Adrenal gland (tissue), 12 donors: Measurements from ENCODE around the gene NPC2. TPM values are rescaled to one million over a fixed set of nuclear protein-coding genes. Genes with fewer than 3 reads are reported as not detected.

Source experiments
- DNase-seq, 7 donors: peaks; one replicate each; pipeline ENCODE4 v3.0.0-alpha.2; 2019 to 2020
- H3K27ac ChIP-seq, 5 donors: fragments of 200-600 bp; sonication (generic) in 4 of 5; 1 replicate in 3 of 5; 2 replicates in 2 of 5; pipeline versions ENCODE4 v1.5.1 to v1.8.0; 2016 to 2020; ENCODE audit warnings: mild to moderate bottlenecking in 1 of 5
- H3K27me3 ChIP-seq: fragments of 200-600 bp; 2 replicates; pipeline ENCODE4 v1.8.0; 2021
- H3K36me3 ChIP-seq, 2 donors: fragments of 200-600 bp; replicated peaks in 1 of 2; 1 replicate in 1 of 2; 2 replicates in 1 of 2; pipeline versions ENCODE4 v1.5.1 to v1.8.0; 2018 to 2022
- H3K4me1 ChIP-seq, 2 donors: fragments of 200-600 bp; replicated peaks in 1 of 2; 1 replicate in 1 of 2; 2 replicates in 1 of 2; pipeline versions ENCODE4 v1.5.1 to v1.8.0; 2018 to 2021
- H3K4me3 ChIP-seq, 4 donors: fragments of 200-600 bp; sonication (generic) in 3 of 4; one replicate each; pipeline ENCODE4 v1.5.1; 2016 to 2018
- H3K9me3 ChIP-seq, 3 donors: fragments of 200-600 bp; sonication (generic) in 1 of 3; replicated peaks in 1 of 3; 1 replicate in 2 of 3; 2 replicates in 1 of 3; pipeline versions ENCODE4 v1.5.1 to v1.8.0; 2016 to 2021
- CTCF ChIP-seq, 6 experiments: fragments of 450-650 bp in 4 of 6; fragments of 200-600 bp in 2 of 6; sonication (generic) in 1 of 6; IDR thresholded peaks; 1 replicate in 5 of 6; 2 replicates in 1 of 6; pipeline versions ENCODE4 v1.5.1 to v1.8.0; 2016 to 2021; ENCODE audit warnings: antibody characterized with exemption in 6 of 6, mild to moderate bottlenecking in 2 of 6, moderate library complexity in 1 of 6
- POLR2A ChIP-seq, 2 donors: fragments of 450-650 bp; IDR thresholded peaks; one replicate each; pipeline ENCODE4 v1.6.1; 2017; ENCODE audit warnings: antibody characterized with exemption in 2 of 2, mild to moderate bottlenecking in 2 of 2, moderate library complexity in 1 of 2
- WGBS, 4 donors: extraction: QIAGEN DNeasy Blood & Tissue Kit in 2 of 4; methylation state at CpG; one replicate each; pipeline versions ENCODE4 v1.1.5 to v1.1.7; 2013 to 2017; 5-methylcytosine and 5-hydroxymethylcytosine counted together
- intact Hi-C, 2 donors: fragments of 100-400 bp; cut with DNase I; formaldehyde crosslinking; loops; one replicate each; pipeline versions ENCODE4 v1.14.1 to v1.15.0; 2022 to 2023
- polyA plus RNA-seq, 3 donors: library from polyadenylated mRNA; stranded (reverse); fragments of 200-250 nt in 2 of 3; fragments of 350-450 nt in 1 of 3; fragmentation: Illumina TruSeq in 1 of 3; extraction: RNeasy Lipid Tissue Mini Kit (QIAGEN cat#74804) in 1 of 3; gene quantifications; one replicate each; pipeline ENCODE4 v1.2.3, GENCODE V29; 2013 to 2014
- total RNA-seq, 9 donors: library from RNA; depleted of rRNA in 4 of 9; stranded (reverse); fragments of >200 nt in 4 of 9; fragments of 120-200 nt in 1 of 9; fragmentation: NEBNext Ultra II Directional in 1 of 9; extraction: Animal tissue kit (Norgen Biotek cat#: 25700) in 1 of 9; gene quantifications; one replicate each; pipeline versions ENCODE4 v1.1.0 to v1.2.4, GENCODE V29; 2013 to 2023
- donor health status: healthy with polysubstance abuse.
- donor health status: Bipolar disorder and iron deficiency.
- donor health status: DM: yes; HTN: yes; CAD: no.
- donor health status: DM: no; HTN: no; CAD: no.
- donor health status: DM: no; HTN: no; CAD: no.
- donor health status: DM: yes; HTN: yes; CAD: no.

The NPC2 gene
- total and polyA plus RNA-seq, 12 donors: 140 to 1,243 (median 299) TPM

GRCh38 chr14:74533576-74533975, 40.5 kb upstream of the NPC2 start:
- 73 to 82% (median 80%) methylated on average over 7 of the region's 7 CpGs for WGBS, 4 donors
- no peaks in the 10 kb centered on the region for H3K36me3 ChIP-seq
- no peaks in the 10 kb centered on the region for H3K27me3 ChIP-seq
- no peaks in the 10 kb centered on the region for H3K4me1 ChIP-seq
- no peak overlapping the region for H3K4me3 ChIP-seq
- no peak overlapping the region for H3K27ac ChIP-seq
- no peaks in the 10 kb centered on the region for H3K9me3 ChIP-seq
- TF ChIP-seq POLR2A (IDR thresholded peaks at IDR 0.05) (no peak), CTCF (IDR thresholded peaks at IDR 0.05) (no peak)
- no peak for DNase-seq
- intact Hi-C loops: no loop called here

GRCh38 chr14:74532246-74532645, 39.1 kb upstream of the NPC2 start:
- H3K27ac ChIP-seq: no peak overlapping the region
- no peak for TF ChIP-seq POLR2A (IDR thresholded peaks at IDR 0.05)
- no peak overlapping the region for H3K4me3 ChIP-seq
- no peaks in the 10 kb centered on the region for H3K9me3 ChIP-seq
- no peak for DNase-seq
- no peaks in the 10 kb centered on the region for H3K27me3 ChIP-seq
- H3K4me1 ChIP-seq: no peaks in the 10 kb centered on the region
- intact Hi-C loops: no loop called here
- WGBS, 4 donors: 85 to 93% (median 92%) methylated on average over 8 to 10 of the region's 10 CpGs
- H3K36me3 ChIP-seq: no peaks in the 10 kb centered on the region

- no peaks in the 10 kb centered on the region for H3K36me3 ChIP-seq
- H3K4me3 ChIP-seq: no peak overlapping the region
- TF ChIP-seq CTCF (IDR thresholded peaks at IDR 0.05): peak in 4 of 6 experiments; percentile 17 to 42 (median 28)
- TF ChIP-seq POLR2A (IDR thresholded peaks at IDR 0.05): no peak
- no peak overlapping the region for H3K27ac ChIP-seq
- no peaks in the 10 kb centered on the region for H3K27me3 ChIP-seq
- no peaks in the 10 kb centered on the region for H3K9me3 ChIP-seq
- intact Hi-C loops: no loop called here
- 37 to 59% (median 53%) methylated on average over 2 to 5 of the region's 5 CpGs for WGBS, 4 donors
- no peaks in the 10 kb centered on the region for H3K4me1 ChIP-seq
- DNase-seq: peak in 6 of 7 donors; percentile 51 to 62 (median 58)
Observed at GRCh38 chr14:74531467-74531866, 38.4 kb upstream of the NPC2 start.

DNA sequence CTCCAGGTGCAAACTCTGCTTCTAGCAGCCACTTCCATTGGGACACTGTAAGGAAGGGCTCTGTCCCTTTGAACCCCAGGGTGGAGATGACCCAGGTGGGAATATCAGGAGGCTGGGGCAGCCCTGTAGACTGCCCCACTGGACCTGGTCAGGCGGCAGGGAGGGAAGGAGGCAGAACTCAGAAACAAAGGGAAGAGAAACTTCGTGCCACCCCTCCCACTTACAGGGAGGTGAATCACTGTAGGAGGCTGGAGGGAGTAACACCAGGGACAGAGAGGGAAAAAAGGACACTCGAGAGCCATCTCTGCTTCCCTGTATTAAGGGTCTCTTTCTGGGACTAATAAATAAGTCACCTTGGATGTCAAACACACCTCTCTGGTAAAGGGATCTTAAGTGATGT, 37.9 kb upstream of the NPC2 start:
- no peak for DNase-seq
- intact Hi-C loops: no loop called here
- no peak overlapping the region for H3K27ac ChIP-seq
- no peaks in the 10 kb centered on the region for H3K27me3 ChIP-seq
- no peaks in the 10 kb centered on the region for H3K4me1 ChIP-seq
- no peaks in the 10 kb centered on the region for H3K36me3 ChIP-seq
- WGBS, 4 donors: 72 to 90% (median 75%) methylated on average over 3 of the region's 3 CpGs
- H3K4me3 ChIP-seq: no peak overlapping the region
- TF ChIP-seq POLR2A (IDR thresholded peaks at IDR 0.05) (no peak), CTCF (IDR thresholded peaks at IDR 0.05) (no peak)
- H3K9me3 ChIP-seq: no peaks in the 10 kb centered on the region

DNA sequence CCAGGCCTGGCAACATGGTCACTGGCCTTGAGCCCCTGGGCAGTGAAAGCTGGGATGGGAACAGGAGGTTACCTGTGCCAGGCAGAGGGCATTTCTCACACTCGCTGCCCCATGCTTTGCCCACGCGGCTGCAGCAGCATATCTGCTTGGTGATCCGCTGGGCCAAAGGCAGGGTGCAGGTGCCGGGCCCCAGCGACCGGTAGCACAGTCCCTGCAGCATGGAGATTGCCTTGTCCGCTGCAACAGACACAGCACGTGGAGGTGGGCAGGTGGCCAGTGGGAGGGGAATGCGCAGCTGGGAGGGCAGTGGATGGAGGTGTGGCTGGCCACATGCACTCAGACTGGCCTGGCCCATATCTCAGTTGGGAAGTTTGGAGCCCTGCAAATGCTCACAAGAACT, 35.8 kb upstream of the NPC2 start:
- no peak overlapping the region for H3K27ac ChIP-seq
- 93 to 95% (median 95%) methylated on average over 7 to 10 of the region's 10 CpGs for WGBS, 4 donors
- intact Hi-C loops: no loop called here

More for the DNA sequence above, 35.8 kb upstream of the NPC2 start:
- TF ChIP-seq POLR2A (IDR thresholded peaks at IDR 0.05): no peak
- TF ChIP-seq CTCF (IDR thresholded peaks at IDR 0.05): no peak
- Histone ChIP-seq H3K4me1 (peaks cover 9% of the 10 kb centered on the region in 2 donors), H3K36me3 (no peaks in the 10 kb centered on the region), H3K4me3 (no peak overlapping the region), H3K9me3 (no peaks in the 10 kb centered on the region), H3K27me3 (no peaks in the 10 kb centered on the region)
- DNase-seq: no peak
